GM19351 (cell line): ENCODE measurements around the gene C1QTNF5.

Experiments
- ATAC-seq: cut with Tn5 transposase; IDR thresholded peaks from one replicate; pipeline ENCODE4 v1.9.1; 2021; ENCODE audit warnings: mild to moderate bottlenecking, moderate library complexity; ENCODE audit not compliant: unreplicated experiment

The C1QTNF5 gene

GRCh38 chr11:119338318-119338890 is 2.3 kb downstream of the C1QTNF5 start:
- ATAC-seq = peak; percentile 31

GRCh38 chr11:119337581-119338317 is 2.9 kb downstream of the C1QTNF5 start:
- no peak for ATAC-seq

- ATAC-seq = no peak
Observed at GRCh38 chr11:119336744-119337469, 3.8 kb downstream of the C1QTNF5 start.

DNA sequence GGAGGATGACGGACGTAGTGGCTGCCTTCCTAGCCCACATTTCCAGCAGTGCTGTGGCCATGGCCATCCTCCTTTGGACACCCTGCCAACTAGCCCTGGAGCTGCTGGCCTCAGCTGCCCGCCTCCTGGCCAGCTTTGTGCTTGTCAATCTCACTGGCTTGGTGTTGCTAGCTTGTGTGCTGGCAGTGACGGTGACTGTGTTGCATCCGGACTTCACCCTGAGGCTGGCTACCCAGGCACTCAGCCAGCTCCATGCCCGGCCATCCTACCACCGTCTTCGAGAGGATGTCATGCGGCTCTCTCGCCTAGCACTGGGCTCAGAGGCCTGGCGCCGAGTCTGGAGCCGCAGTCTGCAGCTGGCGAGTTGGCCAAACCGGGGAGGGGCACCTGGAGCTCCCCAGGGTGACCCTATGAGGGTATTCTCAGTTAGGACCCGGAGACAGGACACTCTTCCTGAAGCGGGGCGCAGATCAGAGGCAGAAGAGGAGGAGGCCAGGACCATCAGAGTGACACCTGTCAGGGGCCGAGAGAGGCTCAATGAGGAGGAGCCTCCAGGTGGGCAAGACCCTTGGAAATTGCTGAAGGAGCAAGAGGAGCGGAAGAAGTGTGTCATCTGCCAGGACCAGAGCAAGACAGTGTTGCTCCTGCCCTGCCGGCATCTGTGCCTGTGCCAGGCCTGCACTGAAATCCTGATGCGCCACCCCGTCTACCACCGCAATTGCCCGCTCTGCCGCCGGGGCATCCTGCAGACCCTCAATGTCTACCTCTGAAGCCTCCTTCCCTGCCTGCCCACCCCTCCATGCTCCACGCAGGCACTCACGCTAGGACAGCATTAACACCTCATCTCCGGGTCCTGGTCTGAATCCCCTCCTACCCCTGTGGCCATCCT is 4.8 kb downstream of the C1QTNF5 start:
- no peak for ATAC-seq

DNA sequence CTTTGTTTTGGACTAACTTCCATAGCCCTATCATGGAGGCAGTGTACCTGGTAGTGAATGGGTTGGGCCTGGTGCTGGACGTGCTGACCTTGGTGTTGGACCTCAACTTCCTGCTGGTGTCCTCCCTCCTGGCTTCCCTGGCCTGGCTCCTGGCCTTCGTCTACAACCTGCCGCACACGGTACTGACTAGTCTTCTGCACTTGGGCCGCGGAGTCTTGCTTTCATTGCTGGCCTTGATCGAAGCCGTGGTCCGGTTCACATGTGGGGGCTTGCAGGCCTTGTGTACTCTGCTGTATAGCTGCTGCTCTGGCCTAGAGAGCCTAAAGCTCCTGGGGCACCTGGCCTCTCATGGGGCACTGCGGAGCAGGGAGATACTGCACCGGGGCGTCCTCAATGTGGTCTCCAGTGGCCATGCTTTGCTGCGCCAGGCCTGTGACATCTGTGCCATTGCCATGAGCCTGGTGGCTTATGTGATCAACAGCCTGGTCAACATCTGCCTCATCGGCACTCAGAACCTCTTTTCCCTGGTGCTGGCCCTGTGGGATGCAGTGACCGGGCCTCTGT is 5.5 kb downstream of the C1QTNF5 start:
- ATAC-seq = no peak

DNA sequence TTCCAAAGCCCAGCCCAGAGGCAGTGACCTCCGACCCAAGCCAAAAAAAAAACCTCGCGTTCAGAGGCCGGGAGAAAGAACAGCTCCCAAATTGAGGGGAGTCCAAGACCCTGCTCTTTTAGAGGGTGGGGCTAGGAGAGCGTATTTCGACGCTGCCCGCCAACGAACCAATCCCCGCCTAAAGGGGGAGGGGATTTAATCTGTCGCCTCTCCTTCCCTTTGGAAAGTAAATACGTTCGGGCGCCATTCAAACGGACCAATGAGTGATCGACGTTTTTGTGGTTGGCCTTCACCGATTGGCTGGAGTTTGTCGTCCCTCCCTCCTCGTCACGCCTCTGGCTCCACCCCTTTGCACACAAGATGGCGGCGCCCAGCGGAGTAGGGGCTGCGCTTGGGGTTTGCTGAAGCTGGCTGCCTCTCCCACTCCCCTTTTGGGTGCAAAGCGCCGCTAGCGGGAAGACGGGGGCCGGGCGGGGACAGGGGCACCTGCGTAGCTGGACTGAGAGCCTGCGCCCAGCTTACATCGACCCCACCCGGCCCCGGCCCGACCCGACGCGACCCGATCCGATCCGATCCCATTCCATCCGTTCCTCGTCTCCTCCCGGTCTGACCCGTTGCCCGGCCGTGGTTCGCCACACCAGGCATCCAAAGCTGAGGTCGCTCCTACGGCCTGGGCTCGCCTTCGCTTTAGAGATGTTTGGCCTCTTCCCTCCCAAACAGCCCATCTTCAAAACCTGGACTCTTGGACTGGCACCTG is 6.3 kb downstream of the C1QTNF5 start, which contains the start of gene RNF26:
Gene RNF26, plus strand, starts transcription at position 354 of the 757 bp plus-strand sequence. CDS start 596 bp downstream, outside the sequence.
- ATAC-seq = peak; percentile 96

GRCh38 chr11:119332111-119332765 is 8.4 kb downstream of the C1QTNF5 start:
- ATAC-seq = no peak

DNA sequence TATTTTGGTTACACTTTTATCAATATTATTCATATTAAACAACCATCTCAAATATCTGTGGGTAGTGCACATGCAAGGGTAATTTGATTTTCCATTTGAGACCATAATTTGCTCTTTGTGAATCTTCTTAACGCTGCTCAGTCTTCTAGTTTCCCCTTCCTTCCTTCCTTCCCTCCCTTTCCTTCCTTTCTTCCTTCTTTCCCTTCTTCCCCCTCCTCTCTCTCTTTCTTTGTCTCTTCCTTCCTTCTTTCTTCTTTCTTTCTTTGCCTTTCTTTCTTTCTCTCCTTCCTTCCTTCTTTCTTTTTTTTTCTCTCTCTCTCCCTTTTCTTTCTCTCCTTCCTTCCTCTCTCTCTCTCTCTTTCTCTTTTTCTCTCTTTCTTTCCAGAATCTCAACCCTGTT is 10.4 kb downstream of the C1QTNF5 start:
- ATAC-seq = no peak

DNA sequence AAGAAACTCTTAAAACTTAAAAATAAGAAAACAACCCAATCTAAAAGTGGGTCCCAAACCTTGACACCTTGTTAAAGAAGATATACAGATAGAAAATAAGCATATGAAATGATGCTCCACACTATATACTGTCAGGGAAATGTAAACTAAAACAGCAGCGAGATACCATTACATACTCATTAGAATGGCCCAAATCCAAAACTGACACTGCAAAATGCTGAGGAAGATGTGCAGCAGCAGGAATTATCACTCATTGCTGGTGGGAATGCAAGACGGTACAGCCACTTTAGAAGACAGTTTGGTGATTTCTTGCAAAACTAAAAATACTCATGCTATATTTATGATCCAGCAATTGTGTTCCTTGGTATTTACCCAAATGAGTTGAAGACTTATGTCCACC is 11.4 kb downstream of the C1QTNF5 start:
- no peak for ATAC-seq

GRCh38 chr11:119324189-119324588 is 16.5 kb downstream of the C1QTNF5 start:
- no peak for ATAC-seq

DNA sequence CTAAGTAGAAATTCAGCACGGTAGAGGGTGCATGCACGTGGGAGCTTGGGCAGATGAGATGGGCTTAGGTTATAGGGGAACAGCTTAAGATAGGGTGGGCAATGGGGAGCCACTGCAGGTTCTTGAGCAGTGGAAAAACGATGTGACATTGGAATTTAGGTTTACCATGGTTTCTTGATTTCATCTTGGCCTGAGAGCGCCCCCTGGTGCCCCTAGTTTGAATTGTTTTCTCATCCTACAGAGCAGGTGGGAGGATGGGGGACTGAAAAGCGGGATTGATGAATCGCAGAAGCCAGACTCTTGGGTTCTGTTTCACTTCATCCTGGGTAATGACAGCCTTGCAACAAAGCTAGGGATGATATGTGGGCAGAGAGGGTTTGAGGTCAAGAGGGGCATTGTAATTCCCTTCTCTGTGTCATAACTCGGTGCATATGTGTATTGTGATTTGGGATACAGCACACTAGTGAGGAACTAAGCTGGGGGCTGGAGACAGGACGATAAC is 17.1 kb downstream of the C1QTNF5 start:
- no peak for ATAC-seq

GRCh38 chr11:119322921-119323531 is 17.7 kb downstream of the C1QTNF5 start:
- no peak for ATAC-seq

- ATAC-seq = no peak
Observed at GRCh38 chr11:119322360-119322739, 18.3 kb downstream of the C1QTNF5 start.

GRCh38 chr11:119320776-119321524 is 19.7 kb downstream of the C1QTNF5 start:
- ATAC-seq = peak; percentile 52

- ATAC-seq = no peak
Observed at GRCh38 chr11:119320240-119320775, 20.4 kb downstream of the C1QTNF5 start.

DNA sequence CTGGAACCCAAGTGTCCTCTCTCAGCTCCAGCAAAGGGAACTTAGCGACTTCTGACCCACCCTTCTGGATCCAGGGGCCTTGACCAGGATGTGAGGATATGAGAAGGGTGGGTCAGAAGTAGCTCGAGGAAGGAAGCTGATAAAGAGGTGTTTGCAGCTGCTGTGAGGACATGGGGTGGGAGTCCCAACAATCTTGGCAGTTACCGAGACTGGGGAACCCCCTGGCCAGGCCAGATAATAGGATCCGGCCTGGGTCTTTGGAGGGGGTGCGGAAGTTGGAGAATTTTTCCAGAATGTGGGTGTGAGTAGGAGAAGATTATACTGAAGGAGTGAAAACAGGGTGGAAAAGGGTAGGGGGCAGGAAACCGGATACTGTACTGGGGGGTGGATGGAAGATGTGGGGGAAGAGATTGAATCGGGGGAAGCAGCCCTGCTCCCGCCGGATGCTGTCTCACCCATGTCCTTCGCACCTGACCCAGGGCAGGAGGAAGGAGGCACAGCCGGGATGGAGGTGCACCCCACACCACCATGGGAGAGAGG is 20.9 kb downstream of the C1QTNF5 start:
- ATAC-seq = no peak

- no peak for ATAC-seq
Observed at GRCh38 chr11:119319136-119319699, 21.5 kb downstream of the C1QTNF5 start.
